IMR-90 (cell line): ENCODE measurements around the gene BCKDK. TPM values are rescaled to one million over a fixed set of nuclear protein-coding genes. Genes with fewer than 3 reads are reported as not detected.

Source experiments
- ATAC-seq: fragments of 200-7000 bp; cut with Tn5 transposase; 2 replicates; pipeline ENCODE4 v1.9.1; 2020; ENCODE audit warnings: low read depth, mild to moderate bottlenecking, moderate library complexity
- BruUV-seq: library from RNA; stranded (reverse); fragments of 400-500 nt; replicated peaks from 2 replicates; lab custom pipeline; 2021; lab: Mats Ljungman, UMichigan
- CTCF ChIA-PET: fragments of 300-600 bp; formaldehyde crosslinking; extraction: SDS; loops from one replicate; lab custom pipeline; 2021; ENCODE audit warnings: antibody characterized with exemption; lab: Yijun Ruan, JAX
- POLR2A ChIA-PET: fragments of 300-600 bp; sonication (Branson Sonifier 250); formaldehyde crosslinking; loops from one replicate; lab custom pipeline; 2022; ENCODE audit warnings: antibody characterized with exemption; ENCODE audit not compliant: unreplicated experiment; lab: Charles Lee
- DNase-seq: peaks from one replicate; pipeline ENCODE4 v3.0.0; 2013
- H2AFZ ChIP-seq: replicated peaks from 2 replicates; pipeline ENCODE3; 2013; ENCODE audit warnings: low read length, mild to moderate bottlenecking; ENCODE audit not compliant: poor library complexity
- H2AK5ac ChIP-seq: 2 replicates; pipeline ENCODE4 v1.6.1; 2013; ENCODE audit warnings: low read depth, low read length, inconsistent platforms
- H2AK9ac ChIP-seq: replicated peaks from 2 replicates; pipeline ENCODE3; 2013; ENCODE audit warnings: mild to moderate bottlenecking, low read depth, low read length, moderate library complexity; ENCODE audit not compliant: poor library complexity
- H2BK120ac ChIP-seq: 2 replicates; pipeline ENCODE4 v1.6.1; 2013; ENCODE audit warnings: low read depth, low read length, inconsistent platforms
- H2BK15ac ChIP-seq: 3 replicates; pipeline ENCODE4 v1.6.1; 2013; ENCODE audit warnings: low read depth, low read length, inconsistent platforms
- H2BK20ac ChIP-seq: 2 replicates; pipeline ENCODE4 v1.6.1; 2013; ENCODE audit warnings: low read depth, mild to moderate bottlenecking, inconsistent platforms, low read length, moderate library complexity
- H2BK5ac ChIP-seq: 2 replicates; pipeline ENCODE4 v1.6.1; 2013; ENCODE audit warnings: mild to moderate bottlenecking, low read depth, low read length, inconsistent platforms; ENCODE audit not compliant: poor library complexity, severe bottlenecking
- H3K14ac ChIP-seq: replicated peaks from 2 replicates; pipeline ENCODE4 v1.6.1; 2013; ENCODE audit warnings: low read depth, low read length, inconsistent platforms
- H3K18ac ChIP-seq: 2 replicates; pipeline ENCODE4 v1.6.1; 2013; ENCODE audit warnings: low read depth, low read length, control low read depth
- H3K23ac ChIP-seq: 2 replicates; pipeline ENCODE4 v1.6.1; 2013; ENCODE audit warnings: low read depth, low read length, inconsistent platforms
- H3K27ac ChIP-seq: 2 replicates; pipeline ENCODE4 v1.5.1; 2013; ENCODE audit warnings: mild to moderate bottlenecking, control low read depth, low read length; ENCODE audit not compliant: insufficient read depth
- H3K27me3 ChIP-seq: 2 replicates; pipeline ENCODE4 v1.6.1; 2013; ENCODE audit warnings: low read length; ENCODE audit not compliant: control insufficient read depth, insufficient read depth
- H3K36me3 ChIP-seq: 2 replicates; pipeline ENCODE4 v1.6.1; 2013; ENCODE audit warnings: low read length, mixed read lengths; ENCODE audit not compliant: control insufficient read depth, insufficient read depth
- H3K4ac ChIP-seq: 2 replicates; pipeline ENCODE4 v1.6.1; 2013; ENCODE audit warnings: low read depth, low read length, inconsistent platforms
- H3K4me1 ChIP-seq: 2 replicates; pipeline ENCODE4 v1.6.1; 2013; ENCODE audit warnings: low read length, mixed read lengths; ENCODE audit not compliant: control insufficient read depth, insufficient read depth
- H3K4me2 ChIP-seq: 2 replicates; pipeline ENCODE4 v1.6.1; 2013; ENCODE audit warnings: low read depth, mild to moderate bottlenecking, control low read depth, low read length, moderate library complexity
- H3K4me3 ChIP-seq: 2 replicates; pipeline ENCODE4 v1.5.1; 2013; ENCODE audit warnings: low read depth, mild to moderate bottlenecking, control low read depth, low read length, moderate library complexity; ENCODE audit not compliant: insufficient read depth
- H3K56ac ChIP-seq: 2 replicates; pipeline ENCODE4 v1.6.1; 2013; ENCODE audit warnings: low read length, inconsistent platforms; ENCODE audit not compliant: insufficient read depth; ENCODE audit errors: extremely low read depth
- H3K79me1 ChIP-seq, 2 experiments: 2 replicates each; pipeline ENCODE4 v1.6.1; 2013; ENCODE audit warnings: low read length in 2 of 2, inconsistent platforms in 1 of 2, low read depth in 1 of 2
- H3K9ac ChIP-seq: 2 replicates; pipeline ENCODE4 v1.6.1; 2013; ENCODE audit warnings: low read depth, low read length, control low read depth
- H3K9me1 ChIP-seq: 2 replicates; pipeline ENCODE4 v1.6.1; 2013; ENCODE audit warnings: low read length, inconsistent platforms; ENCODE audit not compliant: insufficient read depth
- H3K9me3 ChIP-seq: 2 replicates; pipeline ENCODE4 v1.6.1; 2013; ENCODE audit warnings: low read length; ENCODE audit not compliant: control insufficient read depth, insufficient read depth
- H4K20me1 ChIP-seq: 2 replicates; pipeline ENCODE4 v1.6.1; 2013; ENCODE audit warnings: low read length, inconsistent platforms; ENCODE audit not compliant: insufficient read depth
- H4K5ac ChIP-seq: 2 replicates; pipeline ENCODE4 v1.6.1; 2013; ENCODE audit warnings: mild to moderate bottlenecking, low read depth, low read length, control low read depth
- H4K8ac ChIP-seq, 2 experiments: 2 replicates each; pipeline ENCODE4 v1.6.1; 2013; ENCODE audit warnings: low read depth in 2 of 2, low read length in 2 of 2, control low read depth in 1 of 2, inconsistent platforms in 1 of 2
- H4K91ac ChIP-seq: 2 replicates; pipeline ENCODE4 v1.6.1; 2013; ENCODE audit warnings: low read depth, low read length, inconsistent platforms; ENCODE audit not compliant: insufficient read depth
- BHLHE40 ChIP-seq: fragments of 150-350 bp; IDR thresholded peaks from 2 replicates; pipeline ENCODE4 v1.6.1; 2016; ENCODE audit warnings: mild to moderate bottlenecking, low read depth, low read length
- CEBPB ChIP-seq: IDR thresholded peaks from 2 replicates; pipeline ENCODE4 v1.6.1; 2012; ENCODE audit warnings: low read depth, low read length, improper control_type of control experiment
- CHD1 ChIP-seq: IDR thresholded peaks from 2 replicates; pipeline ENCODE4 v1.6.1; 2012; ENCODE audit warnings: low read depth, low read length, improper control_type of control experiment
- CTCF ChIP-seq: conservative IDR thresholded peaks from 2 replicates; pipeline ENCODE4 v1.5.1; 2012; ENCODE audit warnings: mild to moderate bottlenecking, low read depth, low read length, improper control_type of control experiment
- ELK1 ChIP-seq: fragments of 150-350 bp; IDR thresholded peaks from 2 replicates; pipeline ENCODE4 v1.6.1; 2016; ENCODE audit warnings: low read depth, mild to moderate bottlenecking, low read length, moderate library complexity, borderline replicate concordance
- FOS ChIP-seq: fragments of 150-350 bp; IDR thresholded peaks from 2 replicates; pipeline ENCODE4 v1.6.1; 2016; ENCODE audit warnings: low read depth, low read length
- MAFK ChIP-seq: IDR thresholded peaks from 2 replicates; pipeline ENCODE4 v1.6.1; 2012; ENCODE audit warnings: low read depth, low read length, improper control_type of control experiment
- MAZ ChIP-seq: IDR thresholded peaks from 2 replicates; pipeline ENCODE4 v1.6.1; 2012; ENCODE audit warnings: low read depth, mild to moderate bottlenecking, low read length, improper control_type of control experiment, moderate library complexity, borderline replicate concordance
- MXI1 ChIP-seq: IDR thresholded peaks from 2 replicates; pipeline ENCODE4 v1.6.1; 2012; ENCODE audit warnings: low read depth, mild to moderate bottlenecking, low read length, moderate library complexity, borderline replicate concordance
- NFE2L2 ChIP-seq: fragments of 150-350 bp; IDR thresholded peaks from 2 replicates; pipeline ENCODE4 v1.6.1; 2016; ENCODE audit warnings: low read depth, mild to moderate bottlenecking, low read length
- POLR2A ChIP-seq: IDR thresholded peaks from 2 replicates; pipeline ENCODE4 v1.6.1; 2012; ENCODE audit warnings: mild to moderate bottlenecking, low read depth, low read length
- RAD21 ChIP-seq: IDR thresholded peaks from 2 replicates; pipeline ENCODE4 v1.6.1; 2012; ENCODE audit warnings: low read length, improper control_type of control experiment
- RCOR1 ChIP-seq: IDR thresholded peaks from 2 replicates; pipeline ENCODE4 v1.6.1; 2012; ENCODE audit warnings: mild to moderate bottlenecking, low read length, improper control_type of control experiment; ENCODE audit not compliant: insufficient replicate concordance
- RFX5 ChIP-seq: IDR thresholded peaks from 2 replicates; pipeline ENCODE4 v1.8.0; 2012; ENCODE audit warnings: low read depth, mild to moderate bottlenecking, low read length, moderate library complexity
- SMC3 ChIP-seq: fragments of 150-350 bp; IDR thresholded peaks from 2 replicates; pipeline ENCODE4 v1.6.1; 2016; ENCODE audit warnings: low read depth, mild to moderate bottlenecking, antibody characterized with exemption, low read length, moderate library complexity
- USF2 ChIP-seq: fragments of 150-350 bp; IDR thresholded peaks from 2 replicates; pipeline ENCODE4 v1.6.1; 2017; ENCODE audit warnings: mild to moderate bottlenecking, antibody characterized with exemption, low read length, low read depth
- WGBS, 2 experiments: methylation state at CpG; one replicate each; pipeline versions ENCODE4 v1.1.5 to v1.1.7; 2013; ENCODE audit warnings: missing lambda C conversion rate in 2 of 2; ENCODE audit not compliant: insufficient read length in 1 of 2; ENCODE audit errors: extremely low coverage in 2 of 2; 5-methylcytosine and 5-hydroxymethylcytosine counted together
- dilution Hi-C: fragments of 300-500 bp; cut with HindIII; formaldehyde crosslinking; loops from one replicate; pipeline ENCODE4 v1.14.3; 2018; ENCODE audit warnings: low sequenced_read_pairs; ENCODE audit not compliant: unreplicated experiment
- in situ Hi-C: fragments of 300-500 bp; cut with MboI; formaldehyde crosslinking; loops from 3 replicates; pipeline ENCODE4 v1.14.3; 2019; ENCODE audit warnings: low sequenced_read_pairs, inconsistent platforms, mixed read lengths
- intact Hi-C: fragments of 100-400 bp; cut with micrococcal nuclease; formaldehyde crosslinking; loops from 2 replicates; pipeline ENCODE4 v1.10.0; 2022
- polyA plus RNA-seq, 3 experiments: library from polyadenylated mRNA; depleted of rRNA; stranded (reverse); fragments of >200 nt; gene quantifications; 2 replicates each; pipeline ENCODE4 v1.2.3, GENCODE V29; 2012; ENCODE audit warnings: low replicate concordance in 1 of 3
- total RNA-seq: library from RNA; depleted of rRNA; stranded (reverse); fragments of >200 nt; gene quantifications from 2 replicates; pipeline ENCODE4 v1.2.3, GENCODE V29; 2012

Gene BCKDK
- total and polyA plus RNA-seq, 2 of the 4 experiments (the other 2 are of a cell fraction), result 26.0 to 79.3 TPM

- Histone ChIP-seq H2BK15ac (no peak overlapping the region), H3K27me3 (no peaks in the 10 kb centered on the region; the same call in 1 of the 2 replicates), H2BK20ac (no peak overlapping the region), H3K14ac (no peak overlapping the region), H2AFZ (no peak overlapping the region), H3K4me1 (0 out of 2 replicates have a peak, but pooled peaks cover 3% of the 10 kb centered on the region), H2AK5ac (no peak overlapping the region), H3K9ac (no peak overlapping the region), H3K4ac (no peak overlapping the region), H2BK120ac (no peak overlapping the region), H2BK5ac (no peak overlapping the region), H3K9me1 (peaks cover 3% of the 10 kb centered on the region; the same call in 1 of the 2 replicates), H3K23ac (no peak overlapping the region), H4K5ac (no peak overlapping the region), H3K79me1 (no peaks in the 10 kb centered on the region), H3K36me3 (peaks cover 36% of the 10 kb centered on the region), H3K4me3 (no peak overlapping the region), H4K20me1 (no peaks in the 10 kb centered on the region), H4K8ac (no peak overlapping the region), H3K56ac (no peak overlapping the region), H3K4me2 (no peak overlapping the region), H3K27ac (no peak overlapping the region), H3K9me3 (no peaks in the 10 kb centered on the region), H4K91ac (no peak overlapping the region), H2AK9ac (no peak overlapping the region), H3K18ac (no peak overlapping the region)
- ATAC-seq (no peak), DNase-seq (no peak)
- ChIA-PET POLR2A (no interaction called here), CTCF (no interaction called here)
- WGBS, 2 experiments, result 100% methylated on average over 1 of the region's 10 CpGs; no CpG with 5 or more reads in 1 of the 2 experiments
- TF ChIP-seq MXI1 (no peak), RFX5 (no peak), RAD21 (no peak), BHLHE40 (no peak), CEBPB (no peak), MAZ (no peak), MAFK (no peak), FOS (no peak), CTCF (no peak), CHD1 (no peak), USF2 (no peak), ELK1 (no peak), RCOR1 (no peak), POLR2A (no peak), SMC3 (no peak), NFE2L2 (no peak)
- dilution Hi-C loops, result no loop called here
- in situ Hi-C loops, result no loop called here
- intact Hi-C loops, result no loop called here
- no TSS peak for BruUV-seq
Observed at GRCh38 chr16:31130336-31130891, 22.2 kb downstream of the BCKDK start.
